ENCODE data around the gene GPC6. TPM values are rescaled to one million over a fixed set of nuclear protein-coding genes. Genes with fewer than 3 reads are reported as not detected.
A peak's percentile ranks its signal among the peaks of the same experiment; 100 is the strongest.

Gene GPC6
- total RNA-seq, 1 donor from 2014 or later, result 15.6 TPM

- DNase-seq (ENCODE audit: low spot score), result no peak
- no peak for ATAC-seq
Observed at GRCh38 chr13:94346261-94347019, 1119.8 kb downstream of the GPC6 start.

GRCh38 chr13:94351292-94351990, 1124.8 kb downstream of the GPC6 start:
- no peak for ATAC-seq

GRCh38 chr13:94352057-94352456, 1125.5 kb downstream of the GPC6 start:
- ATAC-seq (no peak), DNase-seq (ENCODE audit: low spot score) (no peak)

More at GRCh38 chr13:94351292-94351990, 1124.8 kb downstream of the GPC6 start:
- no peak for DNase-seq (ENCODE audit: low spot score)

- ATAC-seq, result no peak
- DNase-seq (ENCODE audit: low spot score), result no peak
Observed at GRCh38 chr13:94353167-94353710, 1126.6 kb downstream of the GPC6 start.

GRCh38 chr13:94359875-94360274, 1133.3 kb downstream of the GPC6 start:
- ATAC-seq, result no peak
- DNase-seq (ENCODE audit: low spot score), result no peak

- DNase-seq (ENCODE audit: low spot score), result peak; percentile 55
Observed at GRCh38 chr13:94362411-94362909, 1135.9 kb downstream of the GPC6 start.

GRCh38 chr13:94366677-94367076, 1140.1 kb downstream of the GPC6 start:
- ATAC-seq, result no peak
- no peak for DNase-seq (ENCODE audit: low spot score)

More at GRCh38 chr13:94362411-94362909, 1135.9 kb downstream of the GPC6 start:
- ATAC-seq, result peak; percentile 99

GRCh38 chr13:94369972-94370436, 1143.4 kb downstream of the GPC6 start:
- ATAC-seq (peak; percentile 89), DNase-seq (ENCODE audit: low spot score) (no peak)

- DNase-seq (ENCODE audit: low spot score) (no peak), ATAC-seq (no peak)
Observed at GRCh38 chr13:94371855-94372254, 1145.2 kb downstream of the GPC6 start.

- ATAC-seq, result no peak
Observed at GRCh38 chr13:94382517-94382916, 1155.9 kb downstream of the GPC6 start.

GRCh38 chr13:94382960-94383359, 1156.4 kb downstream of the GPC6 start:
- DNase-seq (ENCODE audit: low spot score) (no peak), ATAC-seq (no peak)

More at GRCh38 chr13:94382517-94382916, 1155.9 kb downstream of the GPC6 start:
- DNase-seq (ENCODE audit: low spot score), result no peak

GRCh38 chr13:94384231-94384905, 1157.8 kb downstream of the GPC6 start:
- no peak for DNase-seq (ENCODE audit: low spot score)
- ATAC-seq, result no peak

GRCh38 chr13:94387047-94387446, 1160.4 kb downstream of the GPC6 start:
- DNase-seq (ENCODE audit: low spot score) (no peak), ATAC-seq (no peak)

GRCh38 chr13:94389604-94390351, 1163.2 kb downstream of the GPC6 start:
- ATAC-seq, result no peak
- DNase-seq (ENCODE audit: low spot score), result no peak

- ATAC-seq (no peak), DNase-seq (ENCODE audit: low spot score) (no peak)
Observed at GRCh38 chr13:94390881-94391280, 1164.3 kb downstream of the GPC6 start.

- DNase-seq (ENCODE audit: low spot score) (no peak), ATAC-seq (no peak)
Observed at GRCh38 chr13:94394723-94395122, 1168.1 kb downstream of the GPC6 start.

- DNase-seq (ENCODE audit: low spot score), result no peak
- ATAC-seq, result no peak
Observed at GRCh38 chr13:94395860-94396259, 1169.3 kb downstream of the GPC6 start.

GRCh38 chr13:94399812-94400211, 1173.2 kb downstream of the GPC6 start:
- no peak for ATAC-seq
- no peak for DNase-seq (ENCODE audit: low spot score)

GRCh38 chr13:94400874-94401273, 1174.3 kb downstream of the GPC6 start:
- no peak for DNase-seq (ENCODE audit: low spot score)
- ATAC-seq, result peak; percentile 92

GRCh38 chr13:94408314-94409036, 1181.9 kb downstream of the GPC6 start:
- ATAC-seq (no peak), DNase-seq (ENCODE audit: low spot score) (no peak)
